ENCODE measurements around the gene C1orf174. TPM values are rescaled to one million over a fixed set of nuclear protein-coding genes. Genes with fewer than 3 reads are reported as not detected.

Gene C1orf174
- total RNA-seq, 1 experiment from 2014 or later: 41.2 TPM

GRCh38 chr1:3886106-3886670 lies 13.9 kb downstream of the C1orf174 start:
- intact Hi-C loops (cut with micrococcal nuclease; ENCODE audit: unreplicated experiment) (no loop called here), in situ Hi-C loops (cut with HindIII; ENCODE audit: low pct_unique_long_range_greater_than_20kb, low sequenced_read_pairs) (no loop called here)
- CTCF ChIA-PET: interaction anchor here (0.8 kb wide), 1 partner anchor 29 kb away, joined by 3 read pairs; the partner anchor contains the start of genes CEP104 and DFFB
- Histone ChIP-seq H3K9me3 (ENCODE audit: control insufficient read depth, insufficient read depth, low read depth, low read length) (no peaks in the 10 kb centered on the region), H3K36me3 (ENCODE audit: control insufficient read depth, insufficient read depth, low read length) (peaks cover 14% of the 10 kb centered on the region), H3K4me3 (ENCODE audit: low read depth in 2 of 2, low read length in 2 of 2) (no peak overlapping the region), H3K27me3 (ENCODE audit: control insufficient read depth, insufficient read depth, low read length) (no peaks in the 10 kb centered on the region), H3K4me1 (ENCODE audit: control insufficient read depth, insufficient read depth, low read length) (no peaks in the 10 kb centered on the region), H3K27ac (ENCODE audit: low read length) (no peak overlapping the region)
- POLR2A ChIA-PET: no interaction called here
- TF ChIP-seq REST (IDR thresholded peaks at IDR 0.05; ENCODE audit: insufficient read depth in 1 of 2, low read depth in 2 of 2, low read length in 1 of 2): no peak
- no peak for TF ChIP-seq SIN3A (IDR thresholded peaks at IDR 0.05; ENCODE audit: borderline replicate concordance, insufficient read depth, low read depth, low read length)
- TF ChIP-seq CTCF (IDR thresholded peaks at IDR 0.05): no peak
- no peak for TF ChIP-seq POLR2AphosphoS5 (IDR thresholded peaks at IDR 0.05; ENCODE audit: low read depth, low read length)
- no peak for TF ChIP-seq TCF7L2 (IDR thresholded peaks at IDR 0.05; ENCODE audit: low read depth, low read length)
- ATAC-seq: no peak
- no peak for DNase-seq (ENCODE audit: low read depth, low spot score)
- BruUV-seq (replicated peaks): no TSS peak

GRCh38 chr1:3885611-3886010 lies 14.5 kb downstream of the C1orf174 start:
- BruUV-seq (replicated peaks): no TSS peak
- TF ChIP-seq CTCF (IDR thresholded peaks at IDR 0.05) (no peak), POLR2AphosphoS5 (IDR thresholded peaks at IDR 0.05; ENCODE audit: low read depth, low read length) (no peak), REST (IDR thresholded peaks at IDR 0.05; ENCODE audit: insufficient read depth in 1 of 2, low read depth in 2 of 2, low read length in 1 of 2) (no peak), TCF7L2 (IDR thresholded peaks at IDR 0.05; ENCODE audit: low read depth, low read length) (no peak), SIN3A (IDR thresholded peaks at IDR 0.05; ENCODE audit: borderline replicate concordance, insufficient read depth, low read depth, low read length) (no peak)
- Histone ChIP-seq H3K27me3 (ENCODE audit: control insufficient read depth, insufficient read depth, low read length) (no peaks in the 10 kb centered on the region), H3K36me3 (ENCODE audit: control insufficient read depth, insufficient read depth, low read length) (peaks cover 9% of the 10 kb centered on the region), H3K27ac (ENCODE audit: low read length) (no peak overlapping the region), H3K4me1 (ENCODE audit: control insufficient read depth, insufficient read depth, low read length) (no peaks in the 10 kb centered on the region), H3K9me3 (ENCODE audit: control insufficient read depth, insufficient read depth, low read depth, low read length) (no peaks in the 10 kb centered on the region), H3K4me3 (ENCODE audit: low read depth in 2 of 2, low read length in 2 of 2) (no peak overlapping the region)
- DNase-seq (ENCODE audit: low read depth, low spot score) (no peak), ATAC-seq (no peak)
- ChIA-PET POLR2A (no interaction called here), CTCF (no interaction called here)
- intact Hi-C loops (cut with micrococcal nuclease; ENCODE audit: unreplicated experiment) (no loop called here), in situ Hi-C loops (cut with HindIII; ENCODE audit: low pct_unique_long_range_greater_than_20kb, low sequenced_read_pairs) (no loop called here)

All from Panc1 (cell line).